ENCODE measurements around the gene RAPGEF1.

DNA sequence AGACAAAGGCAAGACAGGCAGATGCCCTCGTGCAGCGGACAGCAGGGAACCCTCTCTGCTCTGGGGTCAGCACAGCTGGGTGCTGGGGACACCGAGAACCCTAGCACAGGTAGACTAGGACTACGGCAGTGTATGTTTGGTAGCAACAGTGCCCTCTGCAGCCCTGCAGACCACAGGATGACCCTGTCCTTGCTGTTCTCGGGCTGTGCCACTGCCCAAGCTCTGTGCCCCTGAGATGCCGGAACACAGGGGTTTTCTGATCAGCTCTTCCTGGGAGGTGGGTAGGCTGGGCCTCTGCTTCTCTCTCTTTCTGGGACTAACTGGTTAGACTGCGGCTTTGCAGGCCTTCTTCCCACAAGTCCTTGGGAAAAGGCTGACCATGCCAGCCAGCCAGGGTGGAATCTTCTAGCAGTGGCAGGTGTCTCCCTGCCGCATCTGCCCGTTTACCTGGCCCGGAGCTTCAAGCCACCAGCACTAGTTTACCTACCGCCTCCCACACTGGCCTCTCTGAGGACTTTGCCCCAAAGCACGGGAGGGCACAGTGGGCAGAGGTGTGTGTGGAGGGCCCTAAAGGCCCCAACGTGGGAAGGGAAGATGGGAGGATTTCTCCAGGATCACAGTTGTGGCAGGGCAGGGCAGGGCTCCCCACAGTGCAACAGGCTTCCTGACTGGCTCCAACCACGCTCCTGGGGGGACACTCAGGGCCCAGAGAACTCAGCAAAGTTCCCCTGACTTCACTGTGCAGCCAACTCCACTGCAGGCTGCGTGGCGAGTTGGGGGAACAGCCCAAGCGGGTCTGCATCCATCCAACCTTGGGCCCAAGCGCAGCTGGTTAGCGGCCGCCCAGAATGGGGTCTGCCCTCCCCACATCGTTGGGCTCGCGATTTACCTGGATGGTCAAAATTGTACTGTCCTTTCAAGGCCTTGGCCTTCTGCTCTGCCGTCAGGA is 210.0 kb downstream of the RAPGEF1 start:
- TF ChIP-seq, protein P1, sequence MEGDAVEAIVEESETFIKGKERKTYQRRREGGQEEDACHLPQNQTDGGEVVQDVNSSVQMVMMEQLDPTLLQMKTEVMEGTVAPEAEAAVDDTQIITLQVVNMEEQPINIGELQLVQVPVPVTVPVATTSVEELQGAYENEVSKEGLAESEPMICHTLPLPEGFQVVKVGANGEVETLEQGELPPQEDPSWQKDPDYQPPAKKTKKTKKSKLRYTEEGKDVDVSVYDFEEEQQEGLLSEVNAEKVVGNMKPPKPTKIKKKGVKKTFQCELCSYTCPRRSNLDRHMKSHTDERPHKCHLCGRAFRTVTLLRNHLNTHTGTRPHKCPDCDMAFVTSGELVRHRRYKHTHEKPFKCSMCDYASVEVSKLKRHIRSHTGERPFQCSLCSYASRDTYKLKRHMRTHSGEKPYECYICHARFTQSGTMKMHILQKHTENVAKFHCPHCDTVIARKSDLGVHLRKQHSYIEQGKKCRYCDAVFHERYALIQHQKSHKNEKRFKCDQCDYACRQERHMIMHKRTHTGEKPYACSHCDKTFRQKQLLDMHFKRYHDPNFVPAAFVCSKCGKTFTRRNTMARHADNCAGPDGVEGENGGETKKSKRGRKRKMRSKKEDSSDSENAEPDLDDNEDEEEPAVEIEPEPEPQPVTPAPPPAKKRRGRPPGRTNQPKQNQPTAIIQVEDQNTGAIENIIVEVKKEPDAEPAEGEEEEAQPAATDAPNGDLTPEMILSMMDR (conservative IDR thresholded peaks at IDR 0.05 in 1 of 2, IDR thresholded peaks at IDR 0.05 in 1 of 2; ENCODE audit: low read depth in 1 of 2, low read length in 2 of 2) = no peak
- no peak for TF ChIP-seq EZH2 (IDR thresholded peaks at IDR 0.05; ENCODE audit: low read length, missing control alignments)

Measured in fibroblast of lung (primary cell).